Measurements from ENCODE around the gene SYN1.

Gene SYN1

GRCh38 chrX:47634871-47635575, 15.4 kb upstream of the SYN1 start:
- no peaks in the 10 kb centered on the region for H3K9me3 ChIP-seq (ENCODE audit: control insufficient read depth, low read length)
- H3K79me1 ChIP-seq (replicated peaks; ENCODE audit: low read length, poor library complexity, severe bottlenecking): peaks cover 8% of the 10 kb centered on the region
- H3K23ac ChIP-seq (ENCODE audit: low read length in 2 of 2): no peak overlapping the region
- H3K4me2 ChIP-seq (ENCODE audit: low read length, poor library complexity, severe bottlenecking): no peak overlapping the region
- H2AFZ ChIP-seq (ENCODE audit: low read depth, low read length): no peak overlapping the region
- no peak overlapping the region for H2BK120ac ChIP-seq (ENCODE audit: low read depth, low read length)
- no peak overlapping the region for H3K27ac ChIP-seq (ENCODE audit: low read length, poor library complexity, severe bottlenecking)
- peaks cover 2% of the 10 kb centered on the region for H3K4me1 ChIP-seq (ENCODE audit: control insufficient read depth, insufficient read depth, low read depth, low read length)
- H3K4ac ChIP-seq (ENCODE audit: low read depth in 1 of 2, low read length in 2 of 2): no peak overlapping the region
- H3K18ac ChIP-seq (ENCODE audit: low read depth in 1 of 2, low read length in 2 of 2): no peak overlapping the region
- H2AK5ac ChIP-seq (ENCODE audit: low read length, severe bottlenecking): no peak overlapping the region
- no peak overlapping the region for H4K91ac ChIP-seq (ENCODE audit: low read length)
- H2BK15ac ChIP-seq (ENCODE audit: low read depth, poor library complexity, severe bottlenecking): no peak overlapping the region
- H3K36me3 ChIP-seq (ENCODE audit: control insufficient read depth in 1 of 2, insufficient read depth in 2 of 2, low read depth in 1 of 2, low read length in 2 of 2): peaks cover 44 to 56% of the 10 kb centered on the region in 2 experiments
- H3K9ac ChIP-seq (ENCODE audit: low read length): no peak overlapping the region
- H3K27me3 ChIP-seq (ENCODE audit: control insufficient read depth in 1 of 2, insufficient read depth in 1 of 2, low read length in 2 of 2): peaks cover 0 to 6% of the 10 kb centered on the region in 2 experiments
- no peak overlapping the region for H2BK12ac ChIP-seq (ENCODE audit: low read length in 2 of 2)
- 98% methylated on average over 16 of the region's 16 CpGs for WGBS
- DNase-seq: no peak
- no peak overlapping the region for H3K4me3 ChIP-seq (ENCODE audit: insufficient read depth in 1 of 2, low read depth in 1 of 2, low read length in 2 of 2)
- H2BK5ac ChIP-seq (ENCODE audit: low read depth, low read length, poor library complexity, severe bottlenecking): no peak overlapping the region
- H4K8ac ChIP-seq (ENCODE audit: low read length): no peak overlapping the region
- no peak overlapping the region for H3K14ac ChIP-seq (ENCODE audit: low read length in 2 of 2)

GRCh38 chrX:47633689-47634590, 14.3 kb upstream of the SYN1 start:
- peaks cover 3% of the 10 kb centered on the region for H3K4me1 ChIP-seq (ENCODE audit: control insufficient read depth, insufficient read depth, low read depth, low read length)
- WGBS: 82% methylated on average over 14 of the region's 14 CpGs
- H4K8ac ChIP-seq (ENCODE audit: low read length): no peak overlapping the region
- no peak overlapping the region for H3K4me3 ChIP-seq (ENCODE audit: insufficient read depth in 1 of 2, low read depth in 1 of 2, low read length in 2 of 2)
- no peak for DNase-seq
- H3K18ac ChIP-seq (ENCODE audit: low read depth in 1 of 2, low read length in 2 of 2): no peak overlapping the region
- peaks cover 3% of the 10 kb centered on the region for H3K79me1 ChIP-seq (replicated peaks; ENCODE audit: low read length, poor library complexity, severe bottlenecking)
- H3K27me3 ChIP-seq (ENCODE audit: control insufficient read depth in 1 of 2, insufficient read depth in 1 of 2, low read length in 2 of 2): peaks cover 0 to 8% of the 10 kb centered on the region in 2 experiments
- no peak overlapping the region for H2BK5ac ChIP-seq (ENCODE audit: low read depth, low read length, poor library complexity, severe bottlenecking)
- no peak overlapping the region for H2BK120ac ChIP-seq (ENCODE audit: low read depth, low read length)
- no peak overlapping the region for H2AFZ ChIP-seq (ENCODE audit: low read depth, low read length)
- H3K27ac ChIP-seq (ENCODE audit: low read length, poor library complexity, severe bottlenecking): no peak overlapping the region
- H2BK12ac ChIP-seq (ENCODE audit: low read length in 2 of 2): no peak overlapping the region
- H3K9me3 ChIP-seq (ENCODE audit: control insufficient read depth, low read length): no peaks in the 10 kb centered on the region
- no peak overlapping the region for H3K23ac ChIP-seq (ENCODE audit: low read length in 2 of 2)
- no peak overlapping the region for H3K4ac ChIP-seq (ENCODE audit: low read depth in 1 of 2, low read length in 2 of 2)
- H2AK5ac ChIP-seq (ENCODE audit: low read length, severe bottlenecking): no peak overlapping the region
- no peak overlapping the region for H3K9ac ChIP-seq (ENCODE audit: low read length)
- no peak overlapping the region for H2BK15ac ChIP-seq (ENCODE audit: low read depth, poor library complexity, severe bottlenecking)
- H3K14ac ChIP-seq (ENCODE audit: low read length in 2 of 2): no peak overlapping the region
- peaks cover 39 to 46% of the 10 kb centered on the region in 2 experiments for H3K36me3 ChIP-seq (ENCODE audit: control insufficient read depth in 1 of 2, insufficient read depth in 2 of 2, low read depth in 1 of 2, low read length in 2 of 2)
- H3K4me2 ChIP-seq (ENCODE audit: low read length, poor library complexity, severe bottlenecking): no peak overlapping the region
- no peak overlapping the region for H4K91ac ChIP-seq (ENCODE audit: low read length)

- no peak overlapping the region for H2BK15ac ChIP-seq (ENCODE audit: low read depth, poor library complexity, severe bottlenecking)
- 98% methylated on average over 3 of the region's 4 CpGs for WGBS
- H3K4ac ChIP-seq (ENCODE audit: low read depth in 1 of 2, low read length in 2 of 2): no peak overlapping the region
- H3K36me3 ChIP-seq (ENCODE audit: control insufficient read depth in 1 of 2, insufficient read depth in 2 of 2, low read depth in 1 of 2, low read length in 2 of 2): peaks cover 26 to 36% of the 10 kb centered on the region in 2 experiments
- H3K23ac ChIP-seq (ENCODE audit: low read length in 2 of 2): no peak overlapping the region
- no peak overlapping the region for H2BK12ac ChIP-seq (ENCODE audit: low read length in 2 of 2)
- no peak overlapping the region for H4K8ac ChIP-seq (ENCODE audit: low read length)
- peaks cover 3% of the 10 kb centered on the region for H3K79me1 ChIP-seq (replicated peaks; ENCODE audit: low read length, poor library complexity, severe bottlenecking)
- no peak overlapping the region for H3K9ac ChIP-seq (ENCODE audit: low read length)
- no peak overlapping the region for H2AFZ ChIP-seq (ENCODE audit: low read depth, low read length)
- no peak overlapping the region for H2AK5ac ChIP-seq (ENCODE audit: low read length, severe bottlenecking)
- H3K14ac ChIP-seq (ENCODE audit: low read length in 2 of 2): no peak overlapping the region
- no peak overlapping the region for H3K18ac ChIP-seq (ENCODE audit: low read depth in 1 of 2, low read length in 2 of 2)
- H3K4me2 ChIP-seq (ENCODE audit: low read length, poor library complexity, severe bottlenecking): no peak overlapping the region
- H3K27ac ChIP-seq (ENCODE audit: low read length, poor library complexity, severe bottlenecking): no peak overlapping the region
- H3K4me1 ChIP-seq (ENCODE audit: control insufficient read depth, insufficient read depth, low read depth, low read length): peaks cover 3% of the 10 kb centered on the region
- no peaks in the 10 kb centered on the region for H3K9me3 ChIP-seq (ENCODE audit: control insufficient read depth, low read length)
- DNase-seq: no peak
- no peak overlapping the region for H3K4me3 ChIP-seq (ENCODE audit: insufficient read depth in 1 of 2, low read depth in 1 of 2, low read length in 2 of 2)
- no peak overlapping the region for H2BK5ac ChIP-seq (ENCODE audit: low read depth, low read length, poor library complexity, severe bottlenecking)
- H4K91ac ChIP-seq (ENCODE audit: low read length): no peak overlapping the region
- no peak overlapping the region for H2BK120ac ChIP-seq (ENCODE audit: low read depth, low read length)
- H3K27me3 ChIP-seq (ENCODE audit: control insufficient read depth in 1 of 2, insufficient read depth in 1 of 2, low read length in 2 of 2): peaks cover 0 to 9% of the 10 kb centered on the region in 2 experiments
Measured at GRCh38 chrX:47632666-47633065, 13.0 kb upstream of the SYN1 start.

GRCh38 chrX:47631676-47632075, 12.0 kb upstream of the SYN1 start:
- no peak overlapping the region for H3K9ac ChIP-seq (ENCODE audit: low read length)
- H4K8ac ChIP-seq (ENCODE audit: low read length): no peak overlapping the region
- H3K9me3 ChIP-seq (ENCODE audit: control insufficient read depth, low read length): no peaks in the 10 kb centered on the region
- H3K4me3 ChIP-seq (ENCODE audit: insufficient read depth in 1 of 2, low read depth in 1 of 2, low read length in 2 of 2): no peak overlapping the region
- H2BK5ac ChIP-seq (ENCODE audit: low read depth, low read length, poor library complexity, severe bottlenecking): no peak overlapping the region
- no peak overlapping the region for H2AK5ac ChIP-seq (ENCODE audit: low read length, severe bottlenecking)
- no peak overlapping the region for H3K4me2 ChIP-seq (ENCODE audit: low read length, poor library complexity, severe bottlenecking)
- peaks cover 3% of the 10 kb centered on the region for H3K4me1 ChIP-seq (ENCODE audit: control insufficient read depth, insufficient read depth, low read depth, low read length)
- H3K14ac ChIP-seq (ENCODE audit: low read length in 2 of 2): no peak overlapping the region
- no peak overlapping the region for H3K23ac ChIP-seq (ENCODE audit: low read length in 2 of 2)
- no peak overlapping the region for H2AFZ ChIP-seq (ENCODE audit: low read depth, low read length)
- H4K91ac ChIP-seq (ENCODE audit: low read length): no peak overlapping the region
- WGBS: 98% methylated on average over 5 of the region's 5 CpGs
- H3K27ac ChIP-seq (ENCODE audit: low read length, poor library complexity, severe bottlenecking): no peak overlapping the region
- H3K18ac ChIP-seq (ENCODE audit: low read depth in 1 of 2, low read length in 2 of 2): no peak overlapping the region
- H2BK12ac ChIP-seq (ENCODE audit: low read length in 2 of 2): no peak overlapping the region
- H3K79me1 ChIP-seq (replicated peaks; ENCODE audit: low read length, poor library complexity, severe bottlenecking): no peaks in the 10 kb centered on the region
- no peak overlapping the region for H2BK120ac ChIP-seq (ENCODE audit: low read depth, low read length)
- H3K27me3 ChIP-seq (ENCODE audit: control insufficient read depth in 1 of 2, insufficient read depth in 1 of 2, low read length in 2 of 2): peaks cover 0 to 9% of the 10 kb centered on the region in 2 experiments
- no peak overlapping the region for H3K4ac ChIP-seq (ENCODE audit: low read depth in 1 of 2, low read length in 2 of 2)
- H2BK15ac ChIP-seq (ENCODE audit: low read depth, poor library complexity, severe bottlenecking): no peak overlapping the region
- peaks cover 16 to 28% of the 10 kb centered on the region in 2 experiments for H3K36me3 ChIP-seq (ENCODE audit: control insufficient read depth in 1 of 2, insufficient read depth in 2 of 2, low read depth in 1 of 2, low read length in 2 of 2)
- DNase-seq: no peak

Data from mesenchymal stem cell (in vitro differentiated cells and primary cell).